NCI-H2196 treated with DMSO at 0.1 percent for 48 hours (cell line): ENCODE measurements around the gene C1orf216.
"Not testable (repeated sequence)": the region's sequence is repeated elsewhere in the genome, so short reads cannot be mapped to it uniquely, and the experiment has no call there.

Source experiments
- DNase-seq: peaks from one replicate; lab custom pipeline; 2025; ENCODE audit not compliant: unreplicated experiment; lab: John Stamatoyannopoulos, UW

The C1orf216 gene

GRCh38 chr1:35707601-35708440 lies 10.9 kb downstream of the C1orf216 start:
- peak; percentile 62 for DNase-seq

GRCh38 chr1:35706846-35707600 lies 11.7 kb downstream of the C1orf216 start:
- DNase-seq = no peak

GRCh38 chr1:35702508-35702907 lies 16.2 kb downstream of the C1orf216 start:
- DNase-seq = no peak

- DNase-seq = not testable (repeated sequence)
These were observed 19.5 kb downstream of the C1orf216 start for GRCh38 chr1:35699152-35699551.

- DNase-seq = no peak
These were observed 26.4 kb downstream of the C1orf216 start for GRCh38 chr1:35692317-35692716.

- DNase-seq = peak; percentile 11
These were observed 27.0 kb downstream of the C1orf216 start for GRCh38 chr1:35691571-35692220.

GRCh38 chr1:35691080-35691479 lies 27.6 kb downstream of the C1orf216 start:
- DNase-seq = no peak

- not testable (repeated sequence) for DNase-seq
These were observed 28.6 kb downstream of the C1orf216 start for GRCh38 chr1:35690103-35690502.

GRCh38 chr1:35688161-35688560 lies 30.5 kb downstream of the C1orf216 start:
- no peak for DNase-seq

GRCh38 chr1:35683012-35683411 lies 35.7 kb downstream of the C1orf216 start:
- DNase-seq = no peak

GRCh38 chr1:35680271-35680670 lies 38.4 kb downstream of the C1orf216 start:
- DNase-seq = no peak

GRCh38 chr1:35675773-35676172 lies 42.9 kb downstream of the C1orf216 start:
- DNase-seq = no peak

GRCh38 chr1:35674111-35674510 lies 44.6 kb downstream of the C1orf216 start:
- DNase-seq = no peak

- DNase-seq = no peak
These were observed 46.6 kb downstream of the C1orf216 start for GRCh38 chr1:35672116-35672515.

GRCh38 chr1:35668506-35668905 lies 50.2 kb downstream of the C1orf216 start:
- DNase-seq = no peak

GRCh38 chr1:35666916-35667315 lies 51.8 kb downstream of the C1orf216 start:
- DNase-seq = no peak

- DNase-seq = no peak
These were observed 52.5 kb downstream of the C1orf216 start for GRCh38 chr1:35666216-35666615.
